Measurements from ENCODE around the gene INPP5D. TPM values are rescaled to one million over a fixed set of nuclear protein-coding genes. Genes with fewer than 3 reads are reported as not detected.

INPP5D gene
- total RNA-seq, 1 experiment from 2014 or later = 17.2 TPM

- TF ChIP-seq PREB (CRISPR knock-in tag; IDR thresholded peaks at IDR 0.05; ENCODE audit: borderline replicate concordance) = no peak
- no peak for TF ChIP-seq ZNF671 (CRISPR knock-in tag; IDR thresholded peaks at IDR 0.05)
- TF ChIP-seq SMAD3 (CRISPR knock-in tag; IDR thresholded peaks at IDR 0.05; ENCODE audit: borderline replicate concordance) = no peak
- no peak for TF ChIP-seq FOXK1 (CRISPR knock-in tag; IDR thresholded peaks at IDR 0.05)
- TF ChIP-seq ATF6 (CRISPR knock-in tag; IDR thresholded peaks at IDR 0.05) = no peak
- TF ChIP-seq MXD4 (CRISPR knock-in tag; IDR thresholded peaks at IDR 0.05; ENCODE audit: borderline replicate concordance) = no peak
- TF ChIP-seq ZNF532 (CRISPR knock-in tag; IDR thresholded peaks at IDR 0.05; ENCODE audit: borderline replicate concordance) = no peak
- TF ChIP-seq STAT6 (CRISPR knock-in tag; conservative IDR thresholded peaks at IDR 0.05; ENCODE audit: low read depth) = no peak
- no peak for TF ChIP-seq NR2C2 (CRISPR knock-in tag; IDR thresholded peaks at IDR 0.05)
- TF ChIP-seq ZBTB21 (CRISPR knock-in tag; IDR thresholded peaks at IDR 0.05; ENCODE audit: borderline replicate concordance) = no peak
- no peak for TF ChIP-seq NR1H2 (CRISPR knock-in tag; IDR thresholded peaks at IDR 0.05)
- no peak for TF ChIP-seq GRHL2 (CRISPR knock-in tag; IDR thresholded peaks at IDR 0.05; ENCODE audit: insufficient replicate concordance, severe bottlenecking)
- no peak for TF ChIP-seq ZMAT4 (CRISPR knock-in tag; IDR thresholded peaks at IDR 0.05)
- TF ChIP-seq CREM (CRISPR knock-in tag; IDR thresholded peaks at IDR 0.05) = no peak
- no peak for TF ChIP-seq MLX (CRISPR knock-in tag; IDR thresholded peaks at IDR 0.05)
- TF ChIP-seq RORB (CRISPR knock-in tag; IDR thresholded peaks at IDR 0.05) = no peak
- no peak for TF ChIP-seq TP53 (CRISPR knock-in tag; IDR thresholded peaks at IDR 0.05)
- no peak for TF ChIP-seq AFF4 (CRISPR knock-in tag; IDR thresholded peaks at IDR 0.05; ENCODE audit: borderline replicate concordance)
- H3K9me3 Mint-ChIP-seq = 0 out of 2 replicates have a peak, but pooled peaks cover 3% of the 10 kb centered on the region
- peak; percentile 50 for ATAC-seq
- ChIA-PET CTCF (interaction anchor here (0.6 kb wide), 1 partner anchor 12 kb away, joined by 3 read pairs; no protein-coding TSS in a partner anchor), POLR2A (no interaction called here)
- H3K27me3 Mint-ChIP-seq (ENCODE audit: low read depth) = no peaks in the 10 kb centered on the region
- H3K4me3 Mint-ChIP-seq = no peak overlapping the region
- no peaks in the 10 kb centered on the region; the same call in 1 of the 2 replicates for H3K36me3 Mint-ChIP-seq
- no peak overlapping the region; the same call in 1 of the 2 replicates for H3K27ac Mint-ChIP-seq
- H3K4me1 Mint-ChIP-seq = peaks cover 29% of the 10 kb centered on the region
- DNase-seq (ENCODE audit: low spot score) = no peak
These were observed 57.9 kb downstream of the INPP5D start for GRCh38 chr2:233117811-233118647.

All from WTC11 (cell line).